Subcutaneous abdominal adipose tissue (tissue), 5 donors: ENCODE measurements around the gene PDLIM1.
A peak's percentile ranks its signal among the peaks of the same experiment; 100 is the strongest.

Experiments used
- H3K27ac ChIP-seq: one replicate; pipeline ENCODE4 v1.7.0; 2013; ENCODE audit warnings: low read depth, mild to moderate bottlenecking, inconsistent platforms, low read length, moderate library complexity
- H3K27me3 ChIP-seq, 5 donors: one replicate each; pipeline ENCODE4 v1.7.0; 2013; ENCODE audit warnings: low read length in 5 of 5, inconsistent platforms in 1 of 5; ENCODE audit not compliant: control insufficient read depth in 5 of 5, insufficient read depth in 4 of 5
- H3K36me3 ChIP-seq, 5 donors: one replicate each; pipeline ENCODE4 v1.7.0; 2013; ENCODE audit warnings: low read length in 5 of 5; ENCODE audit not compliant: control insufficient read depth in 5 of 5, insufficient read depth in 5 of 5
- H3K4me1 ChIP-seq, 5 donors: one replicate each; pipeline ENCODE4 v1.7.0; 2013; ENCODE audit warnings: low read length in 5 of 5, mild to moderate bottlenecking in 3 of 5, moderate library complexity in 1 of 5; ENCODE audit not compliant: control insufficient read depth in 5 of 5, insufficient read depth in 5 of 5
- H3K4me3 ChIP-seq, 5 donors: one replicate each; pipeline ENCODE4 v1.7.0; 2013; ENCODE audit warnings: low read length in 5 of 5, low read depth in 1 of 5
- H3K9ac ChIP-seq, 5 donors: one replicate each; pipeline ENCODE4 v1.7.0; 2013; ENCODE audit warnings: low read length in 5 of 5, mild to moderate bottlenecking in 4 of 5, moderate library complexity in 3 of 5
- H3K9me3 ChIP-seq, 5 donors: one replicate each; pipeline ENCODE4 v1.7.0; 2013; ENCODE audit warnings: low read length in 5 of 5; ENCODE audit not compliant: control insufficient read depth in 5 of 5
- donor health status: healthy.
- donor health status: healthy.
- donor health status: healthy.
- donor health status: healthy.
- donor health status: healthy.

The PDLIM1 gene

DNA sequence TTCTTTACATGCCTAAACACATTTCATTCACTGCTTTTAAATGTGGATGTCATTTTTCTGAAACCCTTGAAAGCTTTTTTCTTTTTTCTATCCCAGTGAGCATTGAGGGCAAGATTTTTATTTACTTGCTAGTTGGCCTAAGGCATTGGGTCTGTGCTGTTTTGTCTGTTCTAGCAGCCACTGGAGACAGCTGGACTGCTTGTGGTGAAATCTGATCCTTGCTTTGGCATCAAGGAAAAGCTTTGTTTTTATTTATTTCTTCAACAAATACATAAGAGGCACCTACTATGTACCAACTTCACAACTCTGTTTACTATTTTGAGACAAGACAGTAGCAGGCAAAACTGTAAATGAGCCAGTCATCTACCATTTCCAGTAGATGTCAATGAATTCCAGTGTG, 28.4 kb upstream of the PDLIM1 start:
- no peak overlapping the region for H3K27ac ChIP-seq

DNA sequence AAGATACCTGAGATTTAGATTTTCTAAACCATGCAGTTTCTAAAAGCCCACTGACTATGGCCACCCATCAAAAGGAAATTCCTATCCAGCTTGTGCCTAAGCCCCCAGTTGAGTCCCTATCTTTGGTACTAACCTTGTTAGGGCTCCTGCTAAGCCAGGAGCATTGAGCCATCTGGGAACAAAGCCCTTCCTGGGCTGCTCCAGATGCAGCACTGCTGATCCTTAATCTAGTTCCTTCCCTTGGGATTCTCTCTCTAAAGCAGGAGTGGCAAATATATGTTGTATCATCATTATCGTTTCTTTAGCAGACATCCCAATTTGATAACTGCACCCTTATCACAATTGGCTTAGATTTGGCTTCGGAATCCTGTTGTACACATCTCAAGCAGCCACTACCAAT, 24.7 kb upstream of the PDLIM1 start:
- no peak overlapping the region for H3K9ac ChIP-seq
- H3K27me3 ChIP-seq, result no peaks in the 10 kb centered on the region
- H3K27ac ChIP-seq, result no peak overlapping the region
- H3K4me3 ChIP-seq, result no peak overlapping the region
- no peaks in the 10 kb centered on the region for H3K9me3 ChIP-seq
- H3K4me1 ChIP-seq, result peaks cover 0 to 15% (median 2%) of the 10 kb centered on the region in 5 donors
- peaks cover 28 to 80% (median 54%) of the 10 kb centered on the region in 5 donors for H3K36me3 ChIP-seq

More for the DNA sequence above, 28.4 kb upstream of the PDLIM1 start:
- peaks cover 38 to 93% (median 74%) of the 10 kb centered on the region in 5 donors for H3K36me3 ChIP-seq
- no peaks in the 10 kb centered on the region for H3K27me3 ChIP-seq
- no peaks in the 10 kb centered on the region for H3K9me3 ChIP-seq
- H3K4me1 ChIP-seq, result peaks cover 0 to 18% (median 0%) of the 10 kb centered on the region in 5 donors
- no peak overlapping the region for H3K4me3 ChIP-seq
- no peak overlapping the region for H3K9ac ChIP-seq

DNA sequence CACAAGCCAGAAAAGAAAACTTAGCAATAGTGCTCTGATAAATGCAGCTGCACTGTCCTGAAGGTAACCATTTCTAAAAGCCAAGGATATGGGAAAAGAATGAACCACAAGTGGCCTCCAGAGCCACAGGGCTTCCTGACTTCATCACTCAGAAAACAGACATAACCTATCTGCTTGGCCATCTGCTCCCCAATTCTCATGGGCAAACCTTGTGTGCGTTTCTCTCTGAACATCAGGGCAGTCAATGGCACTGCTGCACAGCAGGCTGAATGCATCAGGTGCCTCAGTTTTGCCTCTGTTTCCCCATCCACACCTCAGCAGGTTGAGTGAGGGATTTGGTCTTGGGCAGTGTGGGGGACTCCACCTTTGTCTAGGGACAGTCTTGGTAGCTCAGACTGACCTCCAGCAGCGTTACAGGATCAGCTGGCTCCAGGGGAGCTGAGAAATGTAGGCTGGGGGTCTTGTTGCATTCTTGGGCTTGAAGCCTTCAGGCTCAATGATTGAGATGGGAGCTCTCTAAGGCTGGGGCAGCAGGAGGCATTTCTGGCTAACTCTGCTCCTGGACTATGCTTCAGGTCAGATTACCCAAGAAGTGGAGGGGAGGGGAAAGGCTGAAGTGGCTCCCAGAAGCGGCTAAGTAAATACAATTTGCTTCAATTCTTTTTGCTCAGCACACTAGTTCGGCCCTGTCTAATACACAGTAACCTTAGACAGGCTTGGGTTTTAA, 23.6 kb upstream of the PDLIM1 start:
- H3K9ac ChIP-seq, result no peak overlapping the region
- no peak overlapping the region for H3K27ac ChIP-seq
- H3K9me3 ChIP-seq, result no peaks in the 10 kb centered on the region
- peaks cover 23 to 69% (median 50%) of the 10 kb centered on the region in 5 donors for H3K36me3 ChIP-seq
- no peaks in the 10 kb centered on the region for H3K27me3 ChIP-seq
- no peak overlapping the region for H3K4me3 ChIP-seq
- peaks cover 0 to 5% (median 2%) of the 10 kb centered on the region in 5 donors for H3K4me1 ChIP-seq

DNA sequence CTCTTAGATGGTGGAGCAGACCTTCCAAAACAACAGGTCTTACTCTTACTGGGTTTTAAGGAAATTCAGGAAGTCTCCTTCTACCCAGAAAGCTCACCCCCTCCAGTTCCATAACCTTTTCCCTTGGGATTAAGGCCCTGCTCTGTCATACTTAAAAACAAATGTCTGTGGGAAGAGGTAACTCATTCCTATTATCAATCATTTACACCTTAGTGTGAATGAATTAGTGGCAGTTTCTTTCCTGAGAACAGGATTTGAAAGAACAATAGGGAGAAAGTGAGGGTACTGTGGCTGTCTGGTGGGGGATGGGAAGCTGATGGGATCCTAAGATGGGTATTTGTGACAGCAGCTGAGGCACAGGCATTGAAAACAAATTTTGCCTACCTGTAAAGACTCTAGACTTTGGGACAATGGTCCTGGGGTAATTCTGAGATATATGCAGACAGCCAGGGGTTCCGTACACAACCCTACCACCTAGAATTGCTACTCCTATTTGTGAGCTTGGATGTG, 22.2 kb upstream of the PDLIM1 start:
- H3K4me3 ChIP-seq, result no peak overlapping the region
- peaks cover 0 to 7% (median 5%) of the 10 kb centered on the region in 5 donors for H3K4me1 ChIP-seq
- H3K9ac ChIP-seq, result no peak overlapping the region
- no peaks in the 10 kb centered on the region for H3K9me3 ChIP-seq
- no peaks in the 10 kb centered on the region for H3K27me3 ChIP-seq
- no peak overlapping the region for H3K27ac ChIP-seq
- peaks cover 23 to 57% (median 41%) of the 10 kb centered on the region in 5 donors for H3K36me3 ChIP-seq

DNA sequence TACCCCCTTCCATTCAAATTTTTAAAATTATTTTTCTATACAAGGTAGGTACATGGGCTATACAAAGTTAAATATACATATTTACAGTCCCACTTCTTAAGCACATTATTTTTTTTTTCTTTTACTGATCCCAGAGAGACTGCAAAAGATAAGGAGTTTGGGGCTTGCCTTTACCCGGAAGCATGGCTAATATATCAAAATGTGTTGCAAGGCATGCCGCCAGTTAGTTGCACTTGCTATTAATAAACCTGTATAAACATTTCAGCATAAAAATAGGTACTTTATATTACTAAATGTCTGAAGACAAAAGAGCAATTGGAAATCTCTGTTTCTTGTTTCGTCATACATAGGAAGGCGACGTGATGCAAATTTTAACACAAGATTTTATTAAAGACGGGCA, 21.5 kb upstream of the PDLIM1 start:
- peaks cover 0 to 7% (median 5%) of the 10 kb centered on the region in 5 donors for H3K4me1 ChIP-seq
- no peaks in the 10 kb centered on the region for H3K27me3 ChIP-seq
- H3K9me3 ChIP-seq, result no peaks in the 10 kb centered on the region
- H3K9ac ChIP-seq, result no peak overlapping the region
- no peak overlapping the region for H3K27ac ChIP-seq
- H3K4me3 ChIP-seq, result no peak overlapping the region
- peaks cover 23 to 51% (median 40%) of the 10 kb centered on the region in 5 donors for H3K36me3 ChIP-seq

DNA sequence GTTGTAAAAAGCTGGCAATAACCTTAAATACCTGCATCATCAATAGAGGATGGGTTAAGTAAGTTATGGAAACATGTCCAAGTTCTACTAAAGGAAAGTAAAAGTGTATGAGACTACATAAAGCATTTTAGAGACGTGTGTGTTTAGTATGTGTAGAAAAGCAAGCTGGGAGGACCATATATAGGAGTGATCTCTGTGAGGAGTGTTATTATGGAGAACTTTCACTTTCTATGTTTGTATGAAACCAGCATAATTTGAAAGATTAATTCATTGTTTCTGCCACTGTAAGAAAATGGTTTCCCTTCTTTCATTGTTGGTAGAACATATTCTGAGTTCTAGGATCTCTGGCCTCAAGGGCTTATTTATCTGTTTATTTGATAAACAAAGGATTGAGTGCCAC, 19.2 kb upstream of the PDLIM1 start:
- H3K4me1 ChIP-seq, result peaks cover 0 to 7% (median 2%) of the 10 kb centered on the region in 5 donors
- H3K9me3 ChIP-seq, result no peaks in the 10 kb centered on the region
- H3K4me3 ChIP-seq, result no peak overlapping the region
- no peak overlapping the region for H3K9ac ChIP-seq
- no peaks in the 10 kb centered on the region for H3K27me3 ChIP-seq
- peaks cover 18 to 31% (median 21%) of the 10 kb centered on the region in 5 donors for H3K36me3 ChIP-seq
- H3K27ac ChIP-seq, result no peak overlapping the region

DNA sequence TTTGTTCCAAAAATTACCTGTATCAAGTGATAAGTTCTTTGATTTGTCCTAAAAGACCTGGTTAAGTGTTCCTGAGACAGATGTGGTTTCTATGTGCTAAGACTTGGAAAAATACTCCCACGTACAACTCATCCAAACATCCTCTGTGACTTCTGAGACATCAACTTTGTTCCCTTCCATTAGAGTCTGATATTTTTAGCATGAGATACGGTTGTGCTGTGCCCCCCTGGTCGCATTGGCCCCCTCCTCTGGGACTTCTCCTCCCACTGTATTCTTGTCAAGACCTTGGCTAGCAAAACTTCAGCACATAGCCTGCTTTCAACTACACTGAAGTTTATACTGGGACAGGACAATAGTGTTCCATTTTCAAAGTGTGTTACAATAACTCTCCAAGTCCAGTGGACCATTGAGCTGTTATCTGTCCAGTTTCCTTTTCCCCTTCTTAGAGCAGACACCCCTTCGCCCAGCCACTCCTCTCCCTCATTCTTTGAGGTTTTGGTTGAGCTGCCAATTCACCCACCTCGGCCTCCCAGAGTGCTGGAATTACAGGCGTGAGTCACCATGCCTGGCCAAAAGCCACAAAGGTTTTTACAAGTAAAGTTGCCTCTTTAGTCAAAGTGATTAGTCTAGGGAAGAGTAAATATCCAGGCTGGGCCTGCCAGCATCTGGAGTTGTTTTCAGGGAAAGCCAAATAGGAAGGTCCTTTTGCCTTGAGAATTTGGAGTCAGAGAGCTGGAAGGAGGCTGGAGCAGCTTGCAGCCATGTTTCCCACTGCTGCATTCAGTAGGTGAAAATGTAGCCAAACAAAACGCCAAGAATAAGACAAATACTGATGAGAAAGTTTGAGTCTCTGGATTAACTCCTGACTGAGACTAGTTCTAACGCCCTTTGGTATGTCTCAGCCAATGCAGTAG, 17.8 kb upstream of the PDLIM1 start:
- peak overlapping the region; percentile 69 for H3K27ac ChIP-seq
- H3K9ac ChIP-seq, result no peak overlapping the region
- H3K4me1 ChIP-seq, result peaks cover 0 to 7% (median 2%) of the 10 kb centered on the region in 5 donors
- H3K27me3 ChIP-seq, result no peaks in the 10 kb centered on the region
- H3K9me3 ChIP-seq, result no peaks in the 10 kb centered on the region
- no peak overlapping the region for H3K4me3 ChIP-seq
- H3K36me3 ChIP-seq, result peaks cover 8 to 18% (median 12%) of the 10 kb centered on the region in 5 donors

DNA sequence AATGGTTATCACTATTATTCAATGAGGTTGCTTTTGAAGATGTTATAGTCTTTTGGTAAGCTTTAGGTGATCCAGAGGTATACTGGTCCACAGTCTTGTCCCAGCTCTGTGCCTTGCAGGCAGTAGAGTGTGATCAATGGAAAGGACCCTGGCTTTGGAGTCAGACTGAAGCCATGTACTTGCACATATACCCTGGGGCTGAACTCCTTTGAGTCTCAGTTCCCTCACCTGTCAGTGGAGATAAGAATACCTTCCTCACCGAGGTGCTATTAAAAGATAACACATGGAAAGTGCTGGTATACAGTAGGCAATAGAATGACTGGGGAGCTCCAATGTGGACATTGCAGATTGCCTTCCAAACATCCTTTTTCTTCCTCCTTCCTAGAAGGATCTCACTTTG, 16.0 kb upstream of the PDLIM1 start:
- Histone ChIP-seq H3K27ac (no peak overlapping the region), H3K27me3 (no peaks in the 10 kb centered on the region), H3K4me1 (peaks cover 0 to 5% (median 0%) of the 10 kb centered on the region in 5 donors), H3K9ac (no peak overlapping the region), H3K9me3 (no peaks in the 10 kb centered on the region), H3K36me3 (peaks cover 0 to 4% (median 0%) of the 10 kb centered on the region in 5 donors), H3K4me3 (no peak overlapping the region)

DNA sequence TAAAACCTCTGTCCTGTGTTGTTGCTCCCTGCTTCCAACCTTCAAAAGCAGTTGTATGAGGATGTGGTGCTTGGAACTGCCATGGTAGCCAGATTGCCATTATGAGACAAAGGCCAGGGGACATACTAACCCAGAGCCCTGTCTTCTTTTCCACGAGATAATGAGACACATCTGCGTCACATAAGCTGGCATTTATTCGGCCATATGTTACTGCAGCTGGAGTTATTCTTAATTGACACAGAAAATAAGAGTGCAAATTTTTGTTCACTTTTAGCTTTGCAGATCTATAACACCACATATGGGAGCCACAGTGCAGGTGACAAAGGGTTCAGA, 15.5 kb upstream of the PDLIM1 start:
- H3K27ac ChIP-seq, result no peak overlapping the region
- no peaks in the 10 kb centered on the region for H3K36me3 ChIP-seq
- peaks cover 0 to 5% (median 0%) of the 10 kb centered on the region in 5 donors for H3K4me1 ChIP-seq
- H3K9ac ChIP-seq, result no peak overlapping the region
- no peaks in the 10 kb centered on the region for H3K9me3 ChIP-seq
- no peak overlapping the region for H3K4me3 ChIP-seq
- no peaks in the 10 kb centered on the region for H3K27me3 ChIP-seq
